Sigmoid colon (tissue), 7 donors: ENCODE measurements around the gene HOXB5. TPM values are rescaled to one million over a fixed set of nuclear protein-coding genes. Genes with fewer than 3 reads are reported as not detected.

Experiments
- DNase-seq: peaks from one replicate; pipeline ENCODE4 v3.0.0-alpha.2; 2019
- H3K27ac ChIP-seq, 4 donors: fragments of 200-600 bp; sonication (generic); one replicate each; pipeline ENCODE4 v1.5.1; 2016 to 2019; ENCODE audit warnings: mild to moderate bottlenecking in 1 of 4
- H3K27me3 ChIP-seq, 3 donors: fragments of 200-600 bp; sonication (generic); one replicate each; pipeline ENCODE4 v1.5.1; 2019; ENCODE audit warnings: mild to moderate bottlenecking in 1 of 3
- H3K36me3 ChIP-seq, 4 donors: fragments of 200-600 bp; sonication (generic); one replicate each; pipeline ENCODE4 v1.5.1; 2016 to 2019
- H3K4me1 ChIP-seq, 4 donors: fragments of 200-600 bp; sonication (generic); one replicate each; pipeline ENCODE4 v1.5.1; 2017 to 2019
- H3K4me3 ChIP-seq, 4 donors: fragments of 200-600 bp; sonication (generic); one replicate each; pipeline ENCODE4 v1.5.1; 2017 to 2019; ENCODE audit warnings: mild to moderate bottlenecking in 2 of 4, moderate library complexity in 1 of 4
- H3K9me3 ChIP-seq, 4 donors: fragments of 200-600 bp in 3 of 4; sonication (generic) in 3 of 4; one replicate each; pipeline versions ENCODE4 v1.5.1 to v1.6.1; 2013 to 2019
- CTCF ChIP-seq, 4 experiments: fragments of 450-650 bp in 3 of 4; fragments of 200-600 bp in 1 of 4; IDR thresholded peaks; one replicate each; pipeline ENCODE4 v1.5.1; 2016 to 2019; ENCODE audit warnings: antibody characterized with exemption in 4 of 4, mild to moderate bottlenecking in 3 of 4, moderate library complexity in 2 of 4
- EP300 ChIP-seq, 4 donors: sonication (generic); formaldehyde crosslinking; IDR thresholded peaks; one replicate each; pipeline ENCODE4 v1.6.1; 2017; ENCODE audit warnings: antibody characterized with exemption in 4 of 4
- POLR2A ChIP-seq, 2 donors: fragments of 450-650 bp; IDR thresholded peaks; one replicate each; pipeline ENCODE4 v1.6.1; 2016; ENCODE audit warnings: antibody characterized with exemption in 2 of 2, mild to moderate bottlenecking in 2 of 2, moderate library complexity in 2 of 2
- POLR2AphosphoS5 ChIP-seq, 4 donors: sonication (generic); formaldehyde crosslinking; IDR thresholded peaks; one replicate each; pipeline ENCODE4 v1.6.1; 2017; ENCODE audit warnings: antibody characterized with exemption in 4 of 4
- WGBS, 2 donors: extraction: QIAGEN DNeasy Blood & Tissue Kit; methylation state at CpG; one replicate each; pipeline ENCODE4 v1.1.7; 2013; 5-methylcytosine and 5-hydroxymethylcytosine counted together
- intact Hi-C: fragments of 100-400 bp; cut with DNase I; formaldehyde crosslinking; loops from one replicate; pipeline ENCODE4 v1.15.1; 2023
- polyA plus RNA-seq, 3 donors: library from polyadenylated mRNA; stranded (reverse); fragments of 200-250 nt; gene quantifications; one replicate each; pipeline ENCODE4 v1.2.3, GENCODE V29; 2013
- total RNA-seq, 4 donors: library from RNA; depleted of rRNA; stranded (reverse); fragments of >200 nt; gene quantifications; one replicate each; pipeline ENCODE4 v1.1.0, GENCODE V29; 2016
- donor health status: healthy with polysubstance abuse.
- donor health status: Bipolar disorder and iron deficiency.
- donor health status: healthy.

HOXB5 gene
- total and polyA plus RNA-seq, 7 donors: 1.5 to 13.9 (median 2.5) TPM

DNA sequence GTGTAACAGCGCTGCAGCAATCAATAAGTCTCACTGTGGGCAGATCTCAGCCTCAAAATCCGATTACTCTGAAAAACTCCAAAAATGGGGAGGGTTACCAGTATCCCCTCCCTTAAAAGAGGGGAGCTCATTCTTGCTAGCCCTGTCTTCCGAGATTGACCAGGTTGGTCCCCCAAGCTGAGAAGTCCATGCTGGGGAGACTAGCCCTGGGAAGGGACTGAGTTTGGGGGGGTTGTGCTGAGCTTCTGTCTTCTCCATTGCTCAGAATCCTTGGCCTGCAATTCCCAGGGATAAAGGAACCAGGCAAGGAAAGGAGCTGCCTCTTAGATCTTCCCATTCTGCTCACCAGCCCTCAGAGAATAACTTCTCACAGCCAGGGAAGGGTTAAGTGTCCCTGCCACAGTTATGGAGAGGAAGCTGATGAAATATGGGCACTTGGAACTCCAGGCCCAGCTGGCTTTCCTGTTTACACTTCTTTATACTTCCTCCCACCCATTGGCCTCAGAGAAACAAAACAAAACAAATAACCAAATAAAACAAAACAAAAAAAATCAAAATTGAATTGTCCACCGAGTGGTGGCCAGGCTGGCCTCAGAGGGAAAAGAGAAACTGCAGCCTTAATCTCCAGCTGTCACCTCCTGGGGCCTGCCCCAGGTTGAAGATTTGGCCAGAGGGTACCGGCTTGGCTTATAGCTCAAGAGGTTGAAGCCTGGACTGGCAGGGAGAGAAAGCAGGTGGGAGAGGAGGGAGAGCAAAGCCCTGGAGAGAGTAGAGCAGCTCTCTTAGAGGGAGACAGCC is 6.1 kb downstream of the HOXB5 start:
- no peak for DNase-seq
- H3K4me1 ChIP-seq: peaks cover 0 to 59% (median 50%) of the 10 kb centered on the region in 4 donors
- intact Hi-C loops: no loop called here
- 43 to 56% methylated on average over 5 of the region's 5 CpGs for WGBS, 2 donors
- no peaks in the 10 kb centered on the region for H3K9me3 ChIP-seq
- H3K4me3 ChIP-seq: peak overlapping the region; percentile 36 to 70 (median 56)
- H3K27me3 ChIP-seq: no peaks in the 10 kb centered on the region
- TF ChIP-seq CTCF (IDR thresholded peaks at IDR 0.05): no peak
- no peak for TF ChIP-seq POLR2A (IDR thresholded peaks at IDR 0.05)
- TF ChIP-seq POLR2AphosphoS5 (IDR thresholded peaks at IDR 0.05): peak in 2 of 4 donors; percentile 15 to 39
- no peak for TF ChIP-seq EP300 (IDR thresholded peaks at IDR 0.05)
- peak overlapping the region; percentile 94 to 99 (median 96) for H3K27ac ChIP-seq
- no peaks in the 10 kb centered on the region for H3K36me3 ChIP-seq

DNA sequence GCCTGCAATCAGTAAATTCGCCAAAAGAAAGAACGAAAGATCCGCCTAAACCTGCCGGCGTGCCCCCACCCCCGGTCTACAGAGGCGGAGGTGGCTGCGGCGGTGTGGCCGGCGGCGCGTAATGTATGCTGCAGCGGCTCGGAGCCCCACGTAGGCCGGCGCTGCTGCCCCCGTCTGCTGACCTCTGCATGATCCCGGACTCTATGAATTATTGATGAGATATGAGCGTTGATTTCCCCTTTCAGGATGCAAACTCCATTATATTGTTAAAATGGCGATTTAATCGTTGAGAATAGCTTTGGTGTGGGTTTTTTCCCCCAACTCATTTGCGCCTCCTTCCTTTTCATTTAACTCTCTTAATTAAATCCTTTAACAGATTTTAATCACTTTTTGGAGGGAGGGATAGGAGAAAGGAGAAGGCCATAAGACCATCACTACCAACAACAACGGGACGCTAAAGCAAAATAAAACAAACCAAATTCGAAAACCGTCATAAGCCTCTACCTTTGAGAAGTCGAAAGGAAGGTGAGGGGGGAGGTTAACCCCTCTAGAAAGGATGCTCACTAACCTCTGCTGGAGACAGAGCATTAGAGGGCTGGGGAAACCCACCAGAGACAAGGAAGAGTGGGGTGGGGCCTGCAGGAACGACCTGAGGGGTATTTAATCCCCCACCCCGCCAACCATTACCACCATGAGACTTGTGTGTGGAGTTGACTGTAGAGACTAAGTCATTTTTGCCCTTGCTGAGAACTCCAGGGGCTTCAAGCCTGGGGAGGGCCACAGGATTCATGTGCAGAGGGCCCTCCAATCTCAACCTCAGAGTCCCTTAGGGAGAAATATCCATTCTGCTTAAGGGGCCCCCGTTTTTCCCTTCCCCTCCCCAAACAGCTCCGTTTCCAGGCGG is 7.0 kb downstream of the HOXB5 start:
- H3K27ac ChIP-seq: peak overlapping the region; percentile 94 to 99 (median 96)
- no peaks in the 10 kb centered on the region for H3K9me3 ChIP-seq
- TF ChIP-seq EP300 (IDR thresholded peaks at IDR 0.05): no peak
- TF ChIP-seq POLR2AphosphoS5 (IDR thresholded peaks at IDR 0.05): no peak
- TF ChIP-seq POLR2A (IDR thresholded peaks at IDR 0.05): no peak
- no peak for TF ChIP-seq CTCF (IDR thresholded peaks at IDR 0.05)
- no peaks in the 10 kb centered on the region for H3K27me3 ChIP-seq
- WGBS, 2 donors: 31 to 63% methylated on average over 34 of the region's 34 CpGs
- intact Hi-C loops: no loop called here
- peaks cover 0 to 59% (median 50%) of the 10 kb centered on the region in 4 donors for H3K4me1 ChIP-seq
- DNase-seq: no peak
- peak overlapping the region; percentile 36 to 70 (median 56) for H3K4me3 ChIP-seq
- H3K36me3 ChIP-seq: no peaks in the 10 kb centered on the region

DNA sequence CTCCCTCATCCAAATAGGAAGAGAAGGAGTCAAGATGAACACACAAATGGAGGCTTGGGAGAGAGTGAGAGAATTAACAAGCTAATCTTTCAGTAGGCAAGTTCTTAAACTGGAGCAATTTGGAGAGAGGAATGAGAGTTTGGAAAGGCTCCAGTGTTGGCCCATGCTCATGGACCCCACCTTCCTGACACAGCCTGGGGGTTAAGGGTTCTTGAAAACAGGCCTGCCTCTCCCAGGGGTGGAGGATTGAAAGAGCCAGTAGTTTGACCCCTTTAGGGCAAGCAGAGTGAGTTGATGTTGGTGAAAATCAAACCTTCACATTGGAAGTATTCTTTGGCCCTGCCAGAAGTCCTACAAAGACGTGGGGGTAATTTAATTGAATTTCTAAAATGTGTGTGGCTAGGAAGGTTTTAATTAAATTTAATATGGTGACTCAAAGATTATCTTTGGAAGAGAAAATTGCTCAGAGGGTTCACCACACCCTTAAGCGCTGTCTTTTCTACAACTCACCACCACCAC is 9.3 kb downstream of the HOXB5 start:
- TF ChIP-seq CTCF (IDR thresholded peaks at IDR 0.05): no peak
- no peak for TF ChIP-seq POLR2AphosphoS5 (IDR thresholded peaks at IDR 0.05)
- TF ChIP-seq POLR2A (IDR thresholded peaks at IDR 0.05): no peak
- no peak for TF ChIP-seq EP300 (IDR thresholded peaks at IDR 0.05)
- no peaks in the 10 kb centered on the region for H3K27me3 ChIP-seq
- H3K9me3 ChIP-seq: no peaks in the 10 kb centered on the region
- H3K27ac ChIP-seq: peak overlapping the region; percentile 94 to 99 (median 96)
- 64 to 65% methylated on average over 2 of the region's 2 CpGs for WGBS, 2 donors
- intact Hi-C loops: no loop called here
- peaks cover 0 to 63% (median 52%) of the 10 kb centered on the region in 4 donors for H3K4me1 ChIP-seq
- DNase-seq: no peak
- H3K4me3 ChIP-seq: peak overlapping the region; percentile 36 to 70 (median 56)
- no peaks in the 10 kb centered on the region for H3K36me3 ChIP-seq

GRCh38 chr17:48583708-48584222 is 9.8 kb downstream of the HOXB5 start:
- Histone ChIP-seq H3K9me3 (no peaks in the 10 kb centered on the region), H3K27me3 (no peaks in the 10 kb centered on the region), H3K4me3 (peak overlapping the region in 2 of 4 donors; percentile 65 to 70), H3K27ac (peak overlapping the region; percentile 94 to 99 (median 96)), H3K36me3 (no peaks in the 10 kb centered on the region), H3K4me1 (peaks cover 0 to 69% (median 52%) of the 10 kb centered on the region in 4 donors)
- intact Hi-C loops: no loop called here
- 37 to 69% methylated on average over 3 of the region's 3 CpGs for whole genome bisulfite sequencing, 2 donors
- DNase-seq: no peak
- TF ChIP-seq POLR2A (IDR thresholded peaks at IDR 0.05) (no peak), POLR2AphosphoS5 (IDR thresholded peaks at IDR 0.05) (no peak), EP300 (IDR thresholded peaks at IDR 0.05) (no peak), CTCF (IDR thresholded peaks at IDR 0.05) (no peak)
